Measurements from ENCODE around the gene BPIFA2.
"Not testable (repeated sequence)": the region's sequence is repeated elsewhere in the genome, so short reads cannot be mapped to it uniquely, and the experiment has no call there.

Gene BPIFA2

DNA sequence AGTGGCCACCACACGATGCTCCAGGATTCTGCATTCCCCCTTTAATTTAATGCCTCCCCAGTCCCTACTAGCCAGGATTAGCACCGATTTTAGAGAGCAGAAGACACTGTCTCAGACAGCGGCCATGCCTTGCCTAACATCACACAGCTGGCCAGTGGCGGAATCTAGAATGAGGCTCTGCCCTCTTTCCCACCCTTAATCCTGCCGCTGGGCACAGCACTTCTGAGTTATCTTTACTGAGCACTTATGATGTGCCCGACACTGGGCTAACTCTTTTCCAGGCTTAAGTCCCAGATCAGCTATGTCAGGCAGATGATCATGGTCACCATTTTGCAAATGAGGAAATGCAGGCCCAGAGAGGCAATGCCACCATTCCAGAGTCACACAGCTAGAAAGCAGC lies 5.6 kb upstream of the BPIFA2 start:
- no peak for DNase-seq

DNA sequence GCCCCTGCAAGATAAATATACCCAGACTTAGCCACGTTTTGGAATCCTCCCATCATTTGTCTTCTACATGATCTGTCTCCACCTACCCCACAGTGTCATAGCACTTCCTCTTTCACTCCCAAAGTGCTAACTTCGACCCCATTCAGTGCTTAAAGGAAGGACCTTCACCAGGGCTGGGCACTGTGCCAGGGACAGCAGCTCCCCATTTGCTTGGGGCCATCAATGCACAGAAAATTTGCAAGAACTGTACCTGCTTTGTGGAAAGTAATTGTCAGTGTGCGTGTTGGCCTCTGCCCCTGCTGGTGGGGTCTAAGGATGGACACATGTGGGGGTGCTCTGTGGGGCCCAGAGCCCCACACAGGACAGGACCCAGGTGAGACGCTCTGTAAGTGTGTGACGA lies 5.2 kb upstream of the BPIFA2 start:
- no peak for DNase-seq

DNA sequence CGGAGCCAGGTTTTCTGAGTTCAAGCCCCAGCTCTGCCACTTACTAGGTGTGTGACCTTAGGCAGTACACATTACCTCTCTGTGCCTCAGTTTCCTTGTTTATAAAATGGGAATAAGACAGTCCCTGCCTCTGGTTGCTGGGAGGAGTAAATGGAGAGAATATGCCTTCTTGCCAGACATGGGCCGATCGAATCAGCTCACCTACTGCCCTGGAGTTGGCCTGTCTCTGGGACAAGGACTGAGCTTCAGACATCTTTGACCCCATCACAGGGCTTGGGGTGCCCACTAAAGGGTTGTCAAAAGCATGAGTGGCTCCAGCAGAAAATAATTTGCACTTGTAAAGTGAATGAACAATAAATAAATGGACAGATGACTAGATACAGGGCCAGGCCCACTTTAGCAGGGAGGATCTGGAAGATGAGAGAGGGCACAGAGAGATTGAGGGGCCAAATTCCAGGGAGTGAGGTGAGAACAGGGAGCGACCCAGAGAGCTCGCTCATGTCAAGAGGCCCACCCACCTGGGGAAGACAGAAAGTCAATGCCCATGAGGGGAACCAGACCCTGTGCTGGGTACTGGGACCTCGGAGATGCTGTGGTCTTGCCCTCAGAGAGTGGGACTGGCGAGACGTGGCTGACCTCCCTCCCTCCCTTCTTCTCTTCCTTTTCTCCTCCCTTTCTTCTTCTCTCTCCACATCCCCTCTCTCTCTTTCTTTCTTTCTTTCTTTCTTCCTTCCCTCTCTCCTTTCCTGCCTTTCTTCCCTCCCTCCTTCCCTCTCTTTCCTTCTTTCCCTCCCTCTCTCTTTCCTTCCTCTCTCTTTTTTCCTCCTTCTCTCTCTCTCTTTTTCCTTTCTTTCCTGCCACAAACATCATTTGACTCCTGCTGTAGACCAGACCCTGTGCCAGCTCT lies 3.9 kb upstream of the BPIFA2 start:
- no peak for DNase-seq

DNA sequence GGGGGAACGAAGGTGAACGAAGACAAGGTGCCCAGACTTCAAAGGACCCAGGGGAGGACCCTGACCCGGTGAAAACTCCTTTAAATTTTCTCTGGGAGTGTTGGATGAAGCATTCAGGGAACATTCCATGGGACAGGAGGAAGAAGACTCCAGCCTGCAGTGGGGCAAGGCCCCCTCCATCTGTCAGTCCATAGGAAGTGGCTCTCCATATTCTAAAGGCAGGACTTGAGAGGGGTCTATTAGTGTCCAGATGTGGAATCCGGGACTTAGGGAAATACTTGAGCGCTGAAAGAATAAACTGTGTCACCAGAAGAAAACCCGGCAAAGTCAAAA lies 3.2 kb upstream of the BPIFA2 start:
- DNase-seq = no peak

DNA sequence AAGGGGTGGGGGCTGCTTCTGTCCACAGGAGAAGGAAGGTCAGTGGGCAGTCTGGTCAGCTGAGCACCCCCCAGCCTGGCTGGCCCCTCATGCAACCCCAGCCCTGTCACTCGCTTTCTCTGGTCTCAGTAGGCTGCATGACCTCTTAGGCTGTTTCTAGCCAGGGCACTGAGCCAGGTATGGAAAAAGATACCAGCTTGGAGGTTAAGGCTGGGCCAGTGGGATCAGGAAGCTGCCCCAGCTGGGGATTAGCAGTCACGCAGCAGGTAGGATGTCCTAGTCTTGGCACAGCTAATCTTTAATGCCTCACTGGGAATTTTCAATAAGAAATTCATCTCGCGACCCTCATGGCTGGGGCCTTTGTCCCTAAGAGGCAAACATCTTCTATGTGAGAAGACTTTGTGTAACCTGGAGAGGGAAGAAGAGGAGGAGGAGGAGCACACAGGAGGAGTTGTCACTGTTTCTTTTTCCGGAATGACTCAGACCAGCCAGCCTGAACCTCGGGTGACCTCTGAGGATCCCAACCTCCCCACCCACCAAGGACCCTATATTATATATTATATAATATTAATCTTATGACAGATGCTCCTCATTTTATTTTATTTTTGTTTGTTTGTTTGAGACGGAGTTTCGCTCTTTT lies 2.4 kb upstream of the BPIFA2 start:
- no peak for DNase-seq

DNA sequence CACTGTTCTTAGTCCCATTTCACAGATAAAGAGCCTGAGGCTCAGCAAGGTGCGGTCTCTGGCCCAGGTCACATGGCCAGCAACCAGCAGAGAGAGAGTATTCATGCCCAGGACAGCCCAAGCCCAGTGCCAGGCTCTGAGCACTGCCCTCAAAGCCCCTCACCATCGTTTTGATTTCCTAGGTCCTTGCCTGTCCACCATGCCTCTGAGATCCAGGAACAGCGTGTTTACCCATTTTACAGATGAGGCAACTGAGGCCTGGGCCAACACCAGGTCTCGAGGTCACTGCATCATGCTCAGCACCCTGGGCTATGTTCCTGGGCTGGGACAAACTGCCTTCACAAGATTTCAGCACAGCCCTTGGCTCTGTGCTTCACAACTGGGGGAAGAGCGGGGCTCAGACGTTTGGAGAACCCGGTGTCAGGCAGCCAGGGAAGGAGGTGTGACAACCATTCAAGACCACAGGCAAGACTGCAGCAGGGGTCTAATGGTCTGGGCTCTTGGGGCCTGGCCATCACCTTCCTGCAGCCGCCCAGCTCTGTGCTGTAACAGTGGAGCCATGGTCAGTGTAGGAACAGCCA lies 1.3 kb upstream of the BPIFA2 start:
- no peak for DNase-seq

DNA sequence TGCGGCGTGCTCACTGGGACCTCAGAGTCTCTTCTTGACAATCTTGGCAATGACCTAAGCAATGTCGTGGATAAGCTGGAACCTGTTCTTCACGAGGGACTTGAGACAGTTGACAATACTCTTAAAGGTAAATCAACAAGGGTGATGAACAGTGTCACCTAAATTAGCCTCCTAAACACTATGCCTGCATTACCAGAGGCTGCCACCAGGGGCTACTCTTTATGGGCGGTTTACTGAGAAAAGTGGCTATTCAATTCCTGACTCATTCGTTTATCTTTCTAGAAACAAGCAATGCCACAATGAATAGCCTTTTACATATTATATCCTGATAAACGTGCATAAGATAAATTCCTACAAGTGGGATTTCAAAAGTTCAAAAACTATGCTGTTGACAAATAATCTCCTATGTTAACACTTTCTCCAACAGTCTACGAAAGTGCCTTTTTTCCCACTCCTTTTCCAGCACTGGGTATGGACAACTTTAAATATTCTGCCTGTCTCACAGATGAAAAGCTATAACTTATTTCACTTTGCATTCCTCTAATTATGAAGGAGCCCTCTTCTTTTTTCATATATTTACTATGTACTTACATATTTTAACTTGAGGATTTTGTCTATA lies 1.3 kb downstream of the BPIFA2 start:
- no peak for DNase-seq

DNA sequence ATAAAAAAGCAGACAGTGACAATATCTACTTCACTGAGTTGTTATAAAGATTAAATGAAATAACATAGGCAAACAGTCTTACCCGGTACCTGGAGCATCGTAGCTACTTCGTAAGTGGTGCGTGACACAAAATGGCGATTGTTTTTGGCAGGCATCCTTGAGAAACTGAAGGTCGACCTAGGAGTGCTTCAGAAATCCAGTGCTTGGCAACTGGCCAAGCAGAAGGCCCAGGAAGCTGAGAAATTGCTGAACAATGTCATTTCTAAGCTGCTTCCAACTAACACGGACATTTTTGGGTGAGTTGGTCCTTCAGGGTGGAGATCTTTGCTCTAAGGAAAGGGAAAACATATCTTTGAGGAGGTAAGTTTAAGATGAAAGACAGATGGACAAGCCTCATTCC lies 4.8 kb downstream of the BPIFA2 start:
- no peak for DNase-seq

DNA sequence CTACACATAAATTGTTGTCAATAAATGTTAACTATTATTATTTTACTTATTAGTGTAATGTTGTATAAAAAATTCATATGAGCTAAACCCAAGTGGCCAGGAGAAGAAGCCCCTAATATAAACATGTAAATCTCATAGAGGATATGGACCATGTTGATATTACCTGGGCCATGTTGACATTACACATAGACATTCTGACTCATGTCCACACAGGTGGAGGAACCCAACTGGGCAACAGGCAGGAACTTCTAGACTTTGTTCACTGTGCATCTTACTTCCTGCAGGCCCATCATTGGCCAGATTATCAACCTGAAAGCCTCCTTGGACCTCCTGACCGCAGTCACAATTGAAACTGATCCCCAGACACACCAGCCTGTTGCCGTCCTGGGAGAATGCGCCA lies 7.2 kb downstream of the BPIFA2 start:
- DNase-seq = no peak

DNA sequence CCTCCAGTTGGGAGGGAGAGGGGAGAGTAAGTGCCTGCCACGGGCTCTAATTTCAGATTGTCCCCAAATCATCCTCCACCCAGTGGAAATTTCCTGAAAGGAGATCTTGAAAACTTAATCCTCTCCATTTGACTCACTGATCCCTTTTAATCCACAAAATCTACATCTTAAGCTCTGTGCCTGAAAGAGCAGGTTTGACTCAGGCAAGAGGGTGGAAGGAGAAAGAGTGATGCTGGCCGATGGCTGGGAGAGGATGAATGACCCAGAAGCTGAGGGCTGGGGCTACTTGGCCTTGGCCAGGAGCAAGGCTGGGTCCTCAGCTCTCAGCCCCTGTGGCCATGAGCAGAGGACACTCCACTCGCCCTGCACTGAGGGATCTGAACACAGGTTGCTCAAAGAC lies 8.1 kb downstream of the BPIFA2 start:
- DNase-seq = no peak

DNA sequence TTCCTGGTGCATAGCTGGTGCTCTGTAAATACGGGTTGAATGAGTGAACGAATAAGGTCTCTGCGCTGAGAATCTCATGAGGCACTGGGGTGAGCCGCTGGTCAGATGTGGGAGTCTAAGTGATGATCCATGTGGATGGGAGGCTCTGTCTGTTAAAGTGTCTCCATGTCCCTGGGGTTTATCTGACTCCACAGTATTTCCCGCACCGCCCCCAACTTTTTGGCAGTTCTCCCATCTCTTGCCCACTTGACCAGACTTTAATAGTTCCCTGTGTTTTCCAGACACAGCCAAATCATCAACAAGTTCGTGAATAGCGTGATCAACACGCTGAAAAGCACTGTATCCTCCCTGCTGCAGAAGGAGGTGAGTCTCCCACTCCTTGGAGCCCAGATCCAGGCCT lies 9.9 kb downstream of the BPIFA2 start:
- DNase-seq = no peak

DNA sequence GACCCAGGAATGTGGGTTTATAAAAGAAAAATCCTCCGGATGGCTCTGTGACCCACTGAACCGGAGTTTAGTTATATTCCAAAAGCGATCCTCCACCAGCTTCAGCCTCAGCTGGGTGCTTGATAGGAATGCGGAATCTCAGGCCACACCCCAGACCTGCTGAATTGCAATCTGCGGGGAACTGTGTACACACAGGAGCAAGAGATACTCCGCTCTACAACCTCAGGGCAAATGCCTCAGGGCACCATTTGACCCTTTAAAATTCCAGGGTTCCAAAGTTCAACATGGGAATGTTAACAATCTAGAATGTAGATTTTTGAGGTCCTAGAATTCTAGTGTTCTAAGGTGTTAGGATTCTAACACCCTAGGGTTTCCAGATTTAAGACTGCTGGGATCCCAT lies 10.8 kb downstream of the BPIFA2 start:
- DNase-seq = no peak

DNA sequence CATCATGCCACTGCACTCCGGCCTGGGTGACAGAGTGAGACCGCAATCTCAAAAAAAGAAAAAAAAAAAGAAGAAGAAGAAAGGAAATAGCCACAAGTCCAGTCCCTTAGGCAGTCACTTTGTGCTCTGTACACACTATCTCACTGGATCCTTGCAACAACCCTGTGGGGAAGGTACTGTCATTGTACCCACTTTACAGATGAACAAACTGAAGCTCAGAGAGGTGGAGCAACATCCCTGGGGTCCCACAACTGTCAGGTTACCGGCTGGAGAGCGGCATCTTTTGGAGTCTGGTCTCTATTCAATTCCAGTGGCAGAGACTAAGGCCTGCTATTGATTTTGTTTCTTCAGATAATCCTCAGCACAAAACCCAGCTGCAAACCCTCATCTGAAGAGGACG lies 12.2 kb downstream of the BPIFA2 start:
- DNase-seq = no peak

DNA sequence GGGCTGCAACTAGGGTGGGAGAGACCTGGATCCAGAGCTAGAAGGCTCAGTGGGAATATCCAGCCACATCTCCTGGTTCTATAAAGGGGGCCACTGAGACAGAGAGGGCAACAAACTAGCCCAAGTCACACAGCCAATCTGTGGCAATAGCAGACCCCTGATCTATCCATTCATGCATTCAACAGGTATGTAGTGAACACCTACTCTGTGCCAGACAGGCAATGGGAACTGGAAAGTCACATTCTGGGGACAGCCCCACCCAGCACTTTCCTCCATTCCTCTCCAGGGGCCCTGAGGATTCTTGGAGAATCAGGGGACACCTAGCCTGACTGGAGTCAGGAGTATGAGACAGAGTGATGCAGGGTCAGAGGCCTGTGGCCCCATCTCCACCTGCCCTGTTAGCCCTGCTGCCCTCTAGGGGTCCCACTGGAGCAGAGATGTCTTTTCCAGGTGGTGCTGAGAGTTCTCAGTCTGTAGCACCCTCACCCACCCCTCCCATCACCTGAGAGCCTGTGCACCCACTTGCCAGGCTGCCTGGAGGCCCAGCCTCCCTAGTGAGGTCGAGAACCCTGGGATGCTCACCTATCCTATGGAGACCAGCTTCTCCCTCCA lies 13.6 kb downstream of the BPIFA2 start:
- no peak for DNase-seq

DNA sequence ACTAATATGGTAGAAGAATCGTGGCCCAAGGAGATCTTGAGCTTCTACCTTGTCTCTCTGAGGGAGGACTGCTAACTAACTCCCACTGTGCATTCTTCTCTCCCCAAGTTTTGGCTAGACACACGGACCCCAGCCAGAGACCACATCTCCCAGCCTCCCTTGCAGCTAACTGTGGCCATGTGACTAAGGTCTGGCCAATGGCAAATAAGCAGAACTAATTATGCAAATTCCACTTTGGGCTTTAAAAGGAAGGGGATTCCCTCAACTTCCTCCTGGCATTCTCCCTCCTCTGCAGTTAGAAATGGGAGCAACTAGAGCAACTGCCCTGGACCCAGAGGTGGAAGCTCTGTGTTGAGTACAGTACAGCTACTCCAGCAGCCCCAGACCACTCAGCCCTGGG lies 15.4 kb downstream of the BPIFA2 start:
- DNase-seq = no peak

DNA sequence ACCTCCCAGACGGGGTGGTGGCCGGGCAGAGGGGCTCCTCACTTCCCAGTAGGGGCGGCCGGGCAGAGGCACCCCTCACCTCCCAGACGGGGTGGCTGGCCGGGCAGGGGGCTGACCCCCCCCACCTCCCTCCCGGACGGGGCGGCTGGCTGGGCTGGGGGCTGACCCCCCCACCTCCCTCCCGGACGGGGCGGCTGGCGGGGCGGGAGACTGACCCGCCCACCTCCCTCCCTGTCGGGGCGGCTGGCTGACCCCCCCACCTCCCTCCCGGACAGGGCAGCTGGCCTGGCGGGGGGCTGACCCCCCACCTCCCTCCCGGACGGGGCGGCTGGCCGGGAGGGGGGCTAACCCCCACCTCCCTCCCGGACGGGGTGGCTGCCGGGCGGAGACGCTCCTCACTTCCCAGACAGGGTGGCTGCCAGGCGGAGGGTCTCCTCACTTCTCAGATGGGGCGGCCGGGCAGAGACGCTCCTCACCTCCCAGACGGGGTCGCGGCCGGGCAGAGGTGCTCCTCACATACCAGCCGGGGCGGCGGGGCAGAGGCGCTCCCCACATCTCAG lies 17.2 kb downstream of the BPIFA2 start:
- not testable (repeated sequence) for DNase-seq

DNA sequence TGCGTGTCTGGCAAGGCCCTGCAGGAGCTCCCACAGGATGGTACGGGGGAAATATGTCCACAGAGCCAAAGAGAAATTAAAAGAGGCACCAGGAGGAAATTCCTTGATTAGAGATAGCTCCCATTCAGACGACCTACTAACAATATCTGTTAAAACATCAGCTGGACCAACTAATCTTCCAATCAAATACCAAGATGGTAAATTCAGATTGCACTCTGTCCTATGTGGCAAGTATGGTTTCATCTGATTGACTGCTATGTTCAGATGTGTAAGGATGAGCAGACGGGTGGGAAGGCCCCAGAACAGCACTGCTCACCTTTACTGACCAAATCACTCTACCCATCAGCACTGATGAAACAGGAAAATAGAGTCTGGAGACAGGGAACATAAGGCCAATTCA lies 19.5 kb downstream of the BPIFA2 start:
- no peak for DNase-seq

DNA sequence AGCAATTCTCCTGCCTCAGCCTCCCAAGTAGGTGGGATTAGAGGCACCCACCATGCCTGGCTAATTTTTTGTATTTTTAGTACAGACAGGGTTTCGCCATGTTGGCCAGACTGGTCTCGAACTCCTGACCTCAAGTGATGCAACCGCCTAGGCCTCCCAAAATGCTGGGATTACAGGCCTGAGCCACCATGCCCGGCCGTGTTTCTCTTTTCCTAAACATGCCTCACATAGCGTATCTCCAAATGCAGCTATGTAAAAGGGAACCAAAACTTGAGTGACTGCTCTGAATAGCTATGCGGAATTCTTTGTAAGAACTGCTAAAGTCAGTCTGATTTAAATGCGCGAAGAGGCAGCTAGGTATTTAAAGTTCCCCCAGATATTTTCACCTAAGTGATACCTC lies 20.5 kb downstream of the BPIFA2 start:
- DNase-seq = no peak

DNA sequence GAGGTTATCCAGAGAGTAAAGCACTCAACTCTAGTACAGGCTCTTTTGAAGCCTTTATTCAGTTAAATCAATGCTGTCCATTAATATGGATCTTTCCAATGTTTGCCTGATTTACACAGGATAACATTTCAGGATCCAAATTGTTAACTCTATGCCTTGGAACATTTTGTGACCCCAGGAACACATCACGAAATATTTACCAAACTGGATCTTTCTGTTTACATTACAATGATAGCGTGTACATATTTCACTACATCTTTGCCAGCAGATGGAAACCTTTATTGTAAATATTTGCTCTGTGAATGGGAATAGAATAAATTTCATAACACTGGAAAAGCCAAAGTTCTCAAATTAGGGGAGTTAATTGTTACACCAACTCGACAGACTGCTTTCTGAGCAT lies 23.5 kb downstream of the BPIFA2 start:
- DNase-seq = no peak

DNA sequence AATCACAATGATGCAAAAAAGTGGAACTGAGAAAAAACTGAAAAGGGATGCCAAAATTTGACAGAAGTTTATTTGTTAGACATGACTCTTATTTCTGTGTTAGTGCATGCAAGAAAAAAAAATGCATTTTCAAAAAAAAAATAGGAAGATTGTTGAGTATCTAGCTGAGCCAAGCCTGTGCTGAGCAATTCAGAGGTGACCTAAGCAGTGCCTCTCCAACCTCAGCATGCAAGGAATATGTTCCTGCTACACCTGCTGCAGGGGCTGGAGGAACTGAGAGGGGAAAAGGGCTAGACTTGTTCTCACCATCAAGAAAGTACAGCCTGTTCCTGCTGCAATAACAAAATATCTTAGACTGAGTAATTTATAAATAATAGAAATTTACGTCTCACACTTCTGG lies 24.0 kb downstream of the BPIFA2 start:
- DNase-seq = no peak

DNA sequence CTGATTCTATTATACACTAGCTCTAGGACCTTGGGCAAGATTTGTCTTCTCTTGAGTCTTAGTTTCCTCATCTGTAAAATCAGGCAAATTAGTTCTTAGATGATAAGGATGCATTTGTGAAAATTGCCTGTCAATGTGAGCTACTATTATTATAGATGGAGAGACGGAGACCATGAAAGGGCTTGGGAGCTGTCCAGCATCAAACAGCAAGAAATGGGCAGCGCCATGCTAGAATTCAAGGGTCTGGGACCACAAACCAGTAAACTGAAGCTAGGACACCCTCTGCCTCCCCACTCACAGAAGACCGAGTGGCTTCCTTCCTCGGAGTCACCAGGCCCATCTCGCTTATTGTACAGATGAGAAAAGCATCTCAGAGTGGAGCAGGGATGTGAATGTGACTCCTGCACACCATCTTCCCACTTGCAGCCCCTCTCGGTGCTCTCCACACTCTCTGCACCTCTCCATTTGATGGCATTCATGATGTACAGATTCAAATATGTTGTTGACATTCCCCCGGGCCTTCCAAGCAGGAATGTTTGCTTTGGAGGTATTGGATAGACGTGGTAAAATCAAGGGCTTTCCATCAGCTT lies 25.0 kb downstream of the BPIFA2 start:
- no peak for DNase-seq

DNA sequence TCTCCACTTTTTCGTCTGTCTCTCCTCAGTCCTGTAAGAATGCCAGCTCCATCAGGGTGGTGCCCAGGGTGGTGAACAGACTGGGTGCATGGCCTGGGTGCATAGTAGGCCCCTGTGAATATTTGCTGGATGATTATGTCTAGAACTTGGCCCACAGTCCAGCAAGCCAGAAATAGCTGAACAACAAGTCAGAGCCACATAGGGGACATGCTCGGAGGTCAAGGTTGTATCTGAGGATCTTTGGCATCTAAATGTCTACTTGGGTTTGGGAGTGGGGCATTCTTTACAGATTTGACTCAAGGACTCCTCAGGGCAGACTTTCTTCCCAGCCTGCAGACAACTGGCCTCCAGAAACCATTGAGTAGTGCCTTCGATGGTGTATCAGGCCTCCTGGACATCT lies 31.1 kb downstream of the BPIFA2 start:
- no peak for DNase-seq

DNA sequence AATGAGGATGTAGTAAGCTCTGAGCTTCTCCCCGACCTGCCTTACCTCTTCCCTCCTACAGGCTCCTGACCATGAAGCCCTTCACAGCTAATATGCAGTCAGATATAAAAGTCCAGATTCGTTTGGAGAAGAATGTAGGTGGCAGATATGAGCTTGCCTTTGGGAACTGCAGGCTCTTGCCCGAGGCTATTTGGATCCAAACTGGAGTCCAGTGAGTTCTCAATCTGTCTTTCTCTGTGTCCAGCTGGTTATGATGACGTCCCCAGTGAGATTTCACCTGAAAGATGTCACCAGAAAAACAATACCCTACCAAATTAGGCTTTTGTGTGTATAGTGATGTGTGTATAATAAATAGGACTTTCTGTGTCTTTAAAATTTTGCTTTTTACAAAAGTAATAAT lies 34.5 kb downstream of the BPIFA2 start:
- DNase-seq = no peak

Measured in NCI-H187 treated with DMSO at 0.1 percent for 48 hours (cell line).